GM19043 (cell line): ENCODE results near the gene ZNF821.
"Not testable (repeated sequence)": the region's sequence is repeated elsewhere in the genome, so short reads cannot be mapped to it uniquely, and the experiment has no call there.

Source experiments
- ATAC-seq: cut with Tn5 transposase; IDR thresholded peaks from one replicate; pipeline ENCODE4 v1.9.1; 2021; ENCODE audit warnings: low read depth; ENCODE audit not compliant: unreplicated experiment

Gene ZNF821

DNA sequence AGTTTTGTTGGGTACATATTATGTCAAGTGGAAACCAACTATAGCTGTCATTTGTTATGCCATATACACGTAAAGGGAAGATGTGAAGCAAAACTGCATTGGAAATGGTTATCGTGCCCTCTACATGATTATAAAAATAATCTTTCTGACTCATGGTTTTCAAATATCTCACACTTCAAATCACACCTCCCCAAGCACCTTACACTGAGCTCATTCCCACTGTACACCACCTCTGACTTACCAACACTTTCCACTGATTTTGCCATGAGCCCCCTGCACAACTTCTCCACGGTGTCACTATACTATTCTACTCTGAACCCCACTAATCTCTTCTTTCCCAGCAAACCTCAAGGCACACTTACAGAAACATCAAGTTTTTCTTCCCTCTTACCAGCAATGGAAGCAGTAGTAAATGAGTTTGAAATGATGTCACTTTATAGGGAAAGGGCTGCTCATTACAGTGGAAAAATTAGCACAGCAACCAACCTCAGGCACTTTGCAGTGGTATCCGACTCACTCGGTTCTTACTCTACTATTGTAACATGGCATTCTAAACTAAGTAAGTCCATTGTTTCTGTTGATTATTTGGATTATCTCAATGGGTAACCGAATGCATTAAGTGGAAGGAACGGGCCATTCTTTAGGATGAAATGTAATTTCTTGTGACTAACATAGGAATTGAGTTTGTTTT, 18.7 kb downstream of the ZNF821 start:
- no peak for ATAC-seq

DNA sequence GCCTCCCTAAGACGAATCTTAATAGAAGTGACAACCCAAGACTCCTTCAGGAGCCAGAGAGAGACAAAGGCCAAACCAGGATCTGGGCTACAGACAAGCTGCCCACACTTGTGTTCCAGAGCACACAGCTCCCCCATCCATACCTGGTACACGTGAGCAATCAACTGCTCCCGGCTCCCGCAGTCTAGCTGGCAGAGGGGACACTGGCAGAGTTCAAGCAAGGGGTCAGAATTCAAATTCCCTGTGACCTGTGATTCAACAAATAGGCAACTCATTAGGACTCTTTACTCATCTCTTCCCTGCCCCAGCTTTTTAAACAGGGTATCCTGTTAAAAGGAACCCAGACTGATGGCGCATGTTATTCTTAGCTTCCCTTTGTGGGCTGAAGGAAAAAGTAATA, 20.0 kb downstream of the ZNF821 start:
- ATAC-seq: no peak

GRCh38 chr16:71859762-71860521, 24.0 kb downstream of the ZNF821 start:
- ATAC-seq: no peak

- no peak for ATAC-seq
These were observed 27.9 kb downstream of the ZNF821 start for GRCh38 chr16:71855937-71856662.

GRCh38 chr16:71854369-71854948, 29.5 kb downstream of the ZNF821 start:
- ATAC-seq: no peak

GRCh38 chr16:71853413-71853812, 30.6 kb downstream of the ZNF821 start:
- ATAC-seq: peak; percentile 70

- ATAC-seq: no peak
These were observed 31.4 kb downstream of the ZNF821 start for GRCh38 chr16:71852561-71852960.

DNA sequence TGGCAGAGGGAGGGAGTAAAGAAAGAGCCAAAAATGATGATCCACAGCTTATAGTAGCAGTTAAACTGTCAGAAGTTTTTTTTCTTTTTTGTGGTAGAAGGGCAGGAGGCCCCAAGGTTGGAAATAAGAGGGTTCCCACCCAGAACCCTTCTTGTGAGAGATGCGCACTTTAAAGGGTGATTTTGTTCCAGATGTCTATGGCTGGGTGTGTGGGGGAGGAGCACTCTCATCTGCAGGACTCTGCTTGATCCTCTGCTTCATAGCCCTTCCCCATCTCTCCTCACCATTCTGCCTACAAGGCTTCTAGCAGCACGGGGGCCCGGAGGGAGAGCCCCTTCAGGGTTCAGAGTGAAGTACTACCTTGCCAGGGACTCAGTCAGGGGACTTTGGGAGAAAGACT, 31.8 kb downstream of the ZNF821 start:
- ATAC-seq: no peak

DNA sequence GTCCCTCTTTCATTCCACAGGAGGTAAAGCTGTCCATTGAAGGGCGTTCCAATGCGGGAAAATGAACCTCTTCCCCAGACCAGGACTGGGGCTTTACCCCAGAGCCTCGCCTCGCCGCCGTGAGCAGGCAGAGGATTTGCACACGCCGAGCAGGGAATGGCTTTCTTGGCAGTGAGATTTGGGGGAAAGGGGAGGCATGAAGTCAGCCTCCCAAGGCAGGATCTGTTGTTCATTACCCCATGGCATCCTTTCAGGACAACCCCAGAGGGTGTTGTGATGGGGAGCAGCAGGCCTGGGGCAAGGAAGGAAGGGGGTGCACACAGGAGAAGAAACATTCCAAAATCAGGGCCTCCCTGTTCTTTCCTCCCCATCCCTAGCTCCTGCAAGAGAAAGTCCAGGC, 32.2 kb downstream of the ZNF821 start:
- ATAC-seq: no peak

DNA sequence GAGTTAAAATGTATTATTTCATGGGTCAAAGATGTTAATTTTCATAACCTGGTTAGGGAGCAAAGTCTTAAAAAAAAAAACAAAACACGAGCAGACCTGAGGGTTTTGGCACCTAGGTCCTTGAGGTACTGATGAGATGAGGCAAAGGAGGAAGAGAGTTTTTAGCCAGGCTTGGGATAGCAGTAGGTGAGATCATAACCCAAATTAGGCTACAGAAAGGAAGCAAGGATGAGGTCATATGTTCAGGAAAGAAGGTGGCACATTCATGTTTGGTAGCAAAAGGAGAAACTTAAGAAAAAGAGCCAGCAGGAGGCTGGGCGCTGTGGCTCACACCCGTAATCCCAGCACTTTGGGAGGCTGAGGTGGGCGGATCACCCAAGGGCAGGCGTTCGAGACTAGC, 35.4 kb downstream of the ZNF821 start:
- no peak for ATAC-seq

- no peak for ATAC-seq
These were observed 36.9 kb downstream of the ZNF821 start for GRCh38 chr16:71847096-71847495.

DNA sequence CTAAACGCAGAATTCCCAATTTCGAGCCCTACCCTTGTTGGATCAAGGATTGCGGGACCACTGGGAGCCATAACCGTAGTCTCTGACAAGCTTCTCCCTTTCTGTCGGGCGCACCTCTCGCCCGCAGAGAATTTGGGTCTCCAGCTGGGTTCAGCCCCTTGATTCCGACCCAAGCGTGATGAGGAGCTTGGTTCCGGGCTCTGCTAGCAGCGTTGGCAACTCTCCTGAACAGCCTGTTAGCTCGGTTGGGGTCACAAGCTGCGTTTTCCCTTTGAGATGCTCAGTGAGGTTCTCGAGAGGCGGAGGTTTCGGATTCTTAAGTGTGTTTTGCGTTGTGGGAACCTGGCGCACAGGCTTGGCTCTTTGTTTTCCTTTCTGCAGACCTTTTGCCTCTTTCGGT, 37.6 kb downstream of the ZNF821 start:
- no peak for ATAC-seq

GRCh38 chr16:71845639-71846430, 38.1 kb downstream of the ZNF821 start, which contains the start of gene ATXN1L:
Gene ATXN1L, plus strand, starts transcription at chr16:71845976. Its CDS starts 3,765 bp downstream, at chr16:71849741.
- peak; percentile 65 for ATAC-seq

GRCh38 chr16:71843572-71843971, 40.4 kb downstream of the ZNF821 start:
- no peak for ATAC-seq

DNA sequence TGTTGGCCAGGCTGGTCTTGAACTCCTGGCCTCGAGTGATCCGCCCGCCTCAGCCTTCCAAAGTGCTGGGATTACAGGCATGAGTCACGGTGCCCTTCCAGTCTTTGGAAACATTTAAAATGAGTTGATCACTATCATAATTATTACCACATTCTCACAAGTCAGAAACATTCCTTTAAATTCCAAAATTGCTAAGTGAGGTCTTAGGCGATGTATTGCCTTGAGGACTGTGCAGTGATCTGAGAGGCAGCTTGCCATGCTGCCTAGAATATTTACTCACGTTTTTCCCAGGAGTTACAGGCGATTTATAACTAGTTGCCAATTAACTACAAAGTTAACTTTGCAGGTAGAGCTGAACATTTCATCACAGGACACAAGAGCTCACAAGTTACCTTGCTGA, 43.9 kb downstream of the ZNF821 start:
- no peak for ATAC-seq

- ATAC-seq: no peak
These were observed 46.8 kb downstream of the ZNF821 start for GRCh38 chr16:71837150-71837549.

GRCh38 chr16:71834291-71834690, 49.7 kb downstream of the ZNF821 start:
- no peak for ATAC-seq

DNA sequence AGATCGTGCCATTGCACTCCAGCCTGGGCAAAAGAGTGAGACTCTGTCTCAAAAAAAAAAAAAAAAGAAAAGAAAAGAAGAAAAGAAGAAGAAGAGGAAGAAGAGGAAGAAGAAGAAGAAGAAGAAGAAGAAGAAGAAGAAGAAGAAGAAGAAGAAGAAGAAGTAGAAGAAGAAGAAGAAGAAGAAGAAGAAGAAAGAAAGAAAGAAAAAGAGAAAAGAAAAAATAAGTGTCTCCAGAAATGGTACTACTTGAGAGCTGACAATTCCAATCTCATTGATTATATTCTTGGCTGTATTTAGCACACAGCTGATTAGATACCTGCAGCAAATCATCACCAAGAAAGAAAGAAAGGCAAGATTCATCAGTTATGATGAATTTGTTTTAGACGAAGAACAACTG, 51.9 kb downstream of the ZNF821 start:
- ATAC-seq: not testable (repeated sequence)

- ATAC-seq: not testable (repeated sequence)
These were observed 52.3 kb downstream of the ZNF821 start for GRCh38 chr16:71831698-71832097.

DNA sequence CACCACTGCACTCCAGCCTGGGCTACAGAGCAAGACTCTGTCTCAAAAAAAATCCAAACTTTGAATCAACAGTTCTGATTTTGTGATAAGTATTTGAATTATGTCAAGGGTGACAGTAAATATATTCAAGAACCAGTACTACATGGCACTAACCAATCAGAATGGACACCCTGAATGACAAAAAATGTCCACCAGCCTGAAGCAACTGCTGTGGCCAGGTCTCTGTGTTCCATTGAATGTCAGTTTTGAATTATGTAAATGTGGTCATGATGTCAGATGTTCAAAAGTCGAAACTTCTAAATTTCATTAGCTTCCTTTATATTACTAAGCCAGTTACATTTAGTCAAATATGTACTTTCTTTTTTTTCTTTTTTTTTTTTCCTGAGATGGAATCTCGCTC, 53.6 kb downstream of the ZNF821 start:
- no peak for ATAC-seq
